GM06990 (cell line): Measurements from ENCODE around the gene OPCML.

Experiments used
- DNase-seq: peaks from one replicate; pipeline ENCODE4 v3.0.0-alpha.2; 2011; ENCODE audit not compliant: insufficient read length; ENCODE audit errors: extremely low read depth
- H3K27me3 ChIP-seq: replicated peaks from 2 replicates; pipeline ENCODE4 v1.6.0; 2011; ENCODE audit warnings: low read length; ENCODE audit not compliant: control insufficient read depth, insufficient read depth
- H3K36me3 ChIP-seq: 2 replicates; pipeline ENCODE4 v1.5.1; 2011; ENCODE audit warnings: low read length; ENCODE audit not compliant: control insufficient read depth, insufficient read depth
- H3K4me3 ChIP-seq: replicated peaks from 2 replicates; pipeline ENCODE4 v1.5.1; 2011; ENCODE audit warnings: low read depth, mild to moderate bottlenecking, control low read depth, low read length
- CTCF ChIP-seq: IDR thresholded peaks from 2 replicates; pipeline ENCODE4 v1.5.1; 2011; ENCODE audit warnings: low read length, control low read depth, mild to moderate bottlenecking, inconsistent platforms; ENCODE audit not compliant: insufficient read depth, poor library complexity, severe bottlenecking

OPCML gene

DNA sequence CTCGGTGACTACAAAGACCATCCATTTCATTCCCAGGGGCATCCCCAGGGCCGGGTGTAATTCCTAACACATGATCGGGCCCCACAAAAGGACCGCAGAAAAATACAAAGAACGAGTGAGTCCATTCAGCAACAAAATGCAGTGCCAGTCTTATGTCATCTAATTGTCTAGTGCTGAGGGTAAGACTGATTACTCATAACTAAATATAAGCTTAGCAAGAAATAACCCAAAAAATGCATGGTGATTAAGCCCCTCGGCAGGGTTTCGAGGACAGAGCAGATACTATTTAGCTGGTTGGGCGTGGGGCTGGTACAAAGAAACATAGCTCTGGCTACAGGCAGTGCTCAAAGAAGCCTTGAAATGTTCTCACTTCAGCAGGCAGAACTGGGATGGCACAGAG, 1078.9 kb downstream of the OPCML start:
- Histone ChIP-seq H3K4me3 (no peak overlapping the region), H3K27me3 (no peaks in the 10 kb centered on the region; the same call in none of the 2 replicates), H3K36me3 (no peaks in the 10 kb centered on the region)
- TF ChIP-seq CTCF: no peak
- no peak for DNase-seq

DNA sequence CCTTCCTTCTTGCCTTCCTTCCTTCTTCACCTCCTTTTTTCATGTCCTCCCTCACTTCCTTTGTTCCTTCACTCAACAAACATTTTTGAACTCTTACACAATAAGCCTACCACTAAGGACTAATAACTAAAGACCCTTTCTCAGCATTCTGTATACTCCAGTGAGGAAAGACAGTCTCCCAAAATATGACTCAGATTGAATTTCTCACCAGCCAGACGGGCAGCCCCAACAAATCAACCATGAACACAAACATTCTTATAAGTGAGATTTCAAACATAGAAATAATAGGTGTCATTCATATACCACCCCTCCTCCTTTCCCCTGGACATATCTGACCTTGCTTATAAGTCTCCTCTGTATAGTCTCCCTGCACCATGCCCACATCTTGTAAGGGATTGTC, 1079.7 kb downstream of the OPCML start:
- Histone ChIP-seq H3K36me3 (no peaks in the 10 kb centered on the region), H3K4me3 (no peak overlapping the region), H3K27me3 (no peaks in the 10 kb centered on the region; the same call in none of the 2 replicates)
- no peak for DNase-seq
- no peak for TF ChIP-seq CTCF

DNA sequence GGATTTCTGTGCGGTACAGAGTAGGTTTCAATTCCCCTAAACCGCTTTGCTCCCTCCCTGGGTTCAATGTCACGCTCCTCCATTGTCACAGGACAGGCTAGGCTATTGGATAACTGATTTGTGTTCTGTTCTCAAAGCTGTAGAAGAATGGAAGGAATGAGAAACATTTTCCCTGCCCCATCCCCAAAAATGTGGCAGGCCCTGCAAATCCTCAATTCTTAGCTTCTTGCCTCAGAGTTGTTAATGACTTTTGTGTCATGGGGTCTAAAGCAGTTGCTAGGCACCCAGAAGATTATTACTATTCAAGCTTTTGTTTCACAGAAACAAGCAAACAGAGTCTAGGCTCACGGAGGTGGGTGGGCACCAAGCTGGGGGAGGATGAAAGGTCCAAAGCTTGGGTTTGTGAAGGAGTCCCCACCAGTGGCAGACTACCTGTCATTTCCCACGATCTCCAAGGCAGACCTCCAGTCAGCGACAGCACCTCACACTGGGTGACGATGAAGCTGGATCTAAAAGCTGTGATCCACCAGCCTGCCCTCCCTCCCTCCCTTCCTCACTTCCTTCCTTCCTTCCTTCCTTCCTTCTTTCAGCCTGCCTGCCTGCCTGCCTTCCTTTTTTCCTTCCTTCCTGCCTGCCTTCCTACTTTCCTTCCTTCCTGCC, 1080.2 kb downstream of the OPCML start:
- Histone ChIP-seq H3K27me3 (no peaks in the 10 kb centered on the region; the same call in none of the 2 replicates), H3K36me3 (no peaks in the 10 kb centered on the region), H3K4me3 (no peak overlapping the region)
- no peak for DNase-seq
- no peak for TF ChIP-seq CTCF

GRCh38 chr11:132450631-132451030, 1081.7 kb downstream of the OPCML start:
- Histone ChIP-seq H3K27me3 (no peaks in the 10 kb centered on the region; the same call in none of the 2 replicates), H3K4me3 (no peak overlapping the region), H3K36me3 (no peaks in the 10 kb centered on the region)
- no peak for TF ChIP-seq CTCF
- no peak for DNase-seq

DNA sequence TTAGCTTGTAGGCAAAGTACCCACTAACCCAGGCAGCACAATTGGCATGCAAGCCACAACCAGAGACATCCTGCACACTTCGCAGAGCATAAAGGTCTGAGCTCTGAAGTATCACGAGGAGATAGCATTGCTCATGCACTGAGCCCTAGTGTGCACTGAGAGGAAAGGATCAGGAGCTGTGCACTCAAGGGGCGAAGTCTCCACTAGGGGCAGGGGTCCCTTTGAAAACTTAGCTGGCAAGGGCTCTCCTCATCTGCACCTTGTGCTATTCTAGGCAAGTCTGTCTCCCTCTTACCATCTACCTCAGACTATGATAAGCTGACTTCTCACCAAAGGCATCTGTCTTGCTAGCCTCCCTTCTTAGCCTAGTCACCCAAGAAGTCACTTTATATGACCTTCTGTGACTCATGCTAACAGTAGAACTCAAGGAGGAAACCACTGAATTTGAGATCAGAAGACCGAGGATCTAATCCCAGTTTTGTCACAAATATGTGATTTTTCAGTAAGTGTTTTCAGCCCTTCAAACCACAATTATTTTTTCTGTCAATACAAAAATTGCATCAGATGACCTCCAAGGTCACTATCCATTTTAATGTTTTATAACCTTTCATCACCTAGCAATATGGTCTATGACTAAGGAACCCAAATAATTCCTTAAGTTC, 1083.8 kb downstream of the OPCML start:
- TF ChIP-seq CTCF: no peak
- Histone ChIP-seq H3K36me3 (no peaks in the 10 kb centered on the region), H3K27me3 (no peaks in the 10 kb centered on the region; the same call in none of the 2 replicates), H3K4me3 (no peak overlapping the region)
- DNase-seq: no peak
